HepG2 (cell line): ENCODE results near the gene SASH3. TPM values are rescaled to one million over a fixed set of nuclear protein-coding genes. Genes with fewer than 3 reads are reported as not detected.

Experiments
- ATAC-seq: fragments of 200-7000 bp; cut with Tn5 transposase; 3 replicates; pipeline ENCODE4 v1.9.1; 2020; ENCODE audit warnings: mild to moderate bottlenecking, moderate library complexity
- BruUV-seq: library from RNA; stranded (reverse); fragments of 400-500 nt; replicated peaks from 2 replicates; lab custom pipeline; 2021; lab: Mats Ljungman, UMichigan
- CTCF ChIA-PET: fragments of 300-600 bp; formaldehyde crosslinking; extraction: SDS; loops from one replicate; lab custom pipeline; 2021; ENCODE audit warnings: low total read pairs, inconsistent platforms, low intra/inter-chr PET ratio; lab: Yijun Ruan, JAX
- POLR2A ChIA-PET: fragments of 350-600 bp; sonication (Branson Sonifier 250); formaldehyde crosslinking; loops from one replicate; lab custom pipeline; 2020; ENCODE audit warnings: antibody characterized with exemption, inconsistent platforms; lab: Yijun Ruan, JAX
- DNase-seq: peaks from one replicate; pipeline ENCODE4 v3.0.0-alpha.2; 2015; ENCODE audit warnings: low spot score
- FAIRE-seq: peaks from 3 replicates; lab custom pipeline; 2011; peaks lifted over from hg19 to GRCh38; lab: Jason Lieb, UNC
- H2AFZ ChIP-seq: one replicate; pipeline ENCODE4 v1.6.1; 2011; ENCODE audit warnings: low read length, inconsistent platforms
- H3K27ac ChIP-seq: fragments of 300-600 bp; 3 replicates; pipeline ENCODE4 v1.8.0; 2011; ENCODE audit warnings: mixed run types, mild to moderate bottlenecking, mixed read lengths, low read length, inconsistent platforms; ENCODE audit not compliant: insufficient read depth; ENCODE audit errors: extremely low read length
- H3K27me3 ChIP-seq, 2 experiments: fragments of 200-600 bp in 1 of 2; 2 replicates in 1 of 2; 3 replicates in 1 of 2; pipeline versions ENCODE4 v1.6.0 to v1.8.0; 2011; ENCODE audit warnings: low read length in 2 of 2, mild to moderate bottlenecking in 2 of 2, moderate library complexity in 2 of 2, inconsistent platforms in 1 of 2; ENCODE audit not compliant: insufficient read depth in 2 of 2, control insufficient read depth in 1 of 2
- H3K36me3 ChIP-seq, 2 experiments: fragments of 200-600 bp in 1 of 2; replicated peaks in 1 of 2; 2 replicates in 1 of 2; 3 replicates in 1 of 2; pipeline versions ENCODE4 v1.5.1 to v1.8.0; 2011; ENCODE audit warnings: low read length in 2 of 2, inconsistent platforms in 1 of 2; ENCODE audit not compliant: insufficient read depth in 2 of 2, control insufficient read depth in 1 of 2
- H3K4me1 ChIP-seq: 2 replicates; pipeline ENCODE4 v1.5.1; 2012; ENCODE audit warnings: low read length, inconsistent platforms; ENCODE audit not compliant: insufficient read depth
- H3K4me2 ChIP-seq: 2 replicates; pipeline ENCODE4 v1.6.0; 2011; ENCODE audit warnings: low read depth, low read length, inconsistent platforms
- H3K4me3 ChIP-seq, 3 experiments: fragments of 200-600 bp in 1 of 3; sonication (generic), shearing (Covaris generic) in 1 of 3; replicated peaks in 1 of 3; 2 replicates each; pipeline ENCODE4 v1.5.1; 2011 to 2016; ENCODE audit warnings: low read length in 3 of 3, inconsistent platforms in 2 of 3, low read depth in 2 of 3, mild to moderate bottlenecking in 2 of 3, control low read depth in 1 of 3, mixed read lengths in 1 of 3; ENCODE audit not compliant: insufficient read depth in 1 of 3
- H3K79me2 ChIP-seq: one replicate; pipeline ENCODE4 v1.6.1; 2011; ENCODE audit warnings: low read length, inconsistent platforms; ENCODE audit not compliant: insufficient read depth
- H3K9ac ChIP-seq: 2 replicates; pipeline ENCODE4 v1.6.0; 2011; ENCODE audit warnings: mild to moderate bottlenecking, low read depth, low read length, inconsistent platforms; ENCODE audit not compliant: insufficient read depth
- H3K9me3 ChIP-seq: 2 replicates; pipeline ENCODE4 v1.5.1; 2012; ENCODE audit warnings: mild to moderate bottlenecking, low read length
- H4K20me1 ChIP-seq: 2 replicates; pipeline ENCODE4 v1.6.0; 2011; ENCODE audit warnings: inconsistent platforms, mild to moderate bottlenecking, low read length, moderate library complexity; ENCODE audit not compliant: insufficient read depth
- AFF4 ChIP-seq: sonication (generic); formaldehyde crosslinking; IDR thresholded peaks from 2 replicates; pipeline ENCODE4 v1.4.0; 2020; ENCODE audit warnings: missing genetic modification reagents
- HMG20B ChIP-seq: conservative IDR thresholded peaks from 2 replicates; pipeline ENCODE4 v1.6.1; 2016; ENCODE audit warnings: missing genetic modification reagents, missing compliant biosample characterization
- HNF4G ChIP-seq, 2 experiments: sonication (generic) in 1 of 2; formaldehyde crosslinking in 1 of 2; IDR thresholded peaks; 2 replicates each; pipeline versions ENCODE4 v1.4.0 to v1.6.1; 2011 to 2020; ENCODE audit warnings: borderline replicate concordance in 2 of 2, low read depth in 2 of 2, mild to moderate bottlenecking in 2 of 2, low read length in 1 of 2, missing genetic modification reagents in 1 of 2, moderate library complexity in 1 of 2
- HNRNPH1 ChIP-seq: fragments of 200-400 bp; formaldehyde crosslinking; optimal IDR thresholded peaks from 2 replicates; pipeline ENCODE3; 2017; ENCODE audit warnings: mild to moderate bottlenecking, low read depth, low read length
- JUND ChIP-seq: sonication (generic); formaldehyde crosslinking; IDR thresholded peaks from 2 replicates; pipeline ENCODE4 v1.8.0; 2022; ENCODE audit warnings: mild to moderate bottlenecking, missing genetic modification reagents
- LBX2 ChIP-seq: sonication (generic); formaldehyde crosslinking; IDR thresholded peaks from 2 replicates; pipeline ENCODE4 v1.5.0; 2020; ENCODE audit warnings: missing genetic modification reagents, mild to moderate bottlenecking, borderline replicate concordance
- MLX ChIP-seq: IDR thresholded peaks from 2 replicates; pipeline ENCODE4 v1.6.1; 2016
- NCOA1 ChIP-seq: sonication (generic); formaldehyde crosslinking; IDR thresholded peaks from 2 replicates; pipeline ENCODE4 v1.9.0; 2021; ENCODE audit warnings: missing genetic modification reagents
- RORA ChIP-seq: sonication (generic); formaldehyde crosslinking; IDR thresholded peaks from 2 replicates; pipeline ENCODE4 v1.5.0; 2020; ENCODE audit warnings: mild to moderate bottlenecking, missing genetic modification reagents, moderate library complexity
- RXRB ChIP-seq: IDR thresholded peaks from 2 replicates; pipeline ENCODE4 v1.6.1; 2016; ENCODE audit warnings: borderline replicate concordance, missing genetic modification reagents, missing compliant biosample characterization
- TIGD3 ChIP-seq: sonication (generic); formaldehyde crosslinking; IDR thresholded peaks from 2 replicates; pipeline ENCODE4 v1.5.1; 2020; ENCODE audit warnings: mild to moderate bottlenecking, missing genetic modification reagents, borderline replicate concordance
- XRCC5 ChIP-seq: fragments of 200-400 bp; formaldehyde crosslinking; optimal IDR thresholded peaks from 2 replicates; pipeline ENCODE3; 2017; ENCODE audit warnings: mild to moderate bottlenecking, low read length
- ZNF383 ChIP-seq: sonication (generic); formaldehyde crosslinking; IDR thresholded peaks from 2 replicates; pipeline ENCODE4 v1.4.0; 2020; ENCODE audit warnings: missing genetic modification reagents, mild to moderate bottlenecking, borderline replicate concordance
- ZNF501 ChIP-seq: sonication (generic); formaldehyde crosslinking; IDR thresholded peaks from 2 replicates; pipeline ENCODE4 v1.5.1; 2020; ENCODE audit warnings: mild to moderate bottlenecking, moderate library complexity, missing genetic modification reagents
- ZNF614 ChIP-seq: IDR thresholded peaks from 2 replicates; pipeline ENCODE4 v1.6.1; 2018; ENCODE audit warnings: missing biosample characterization, missing genetic modification reagents, inconsistent platforms, borderline replicate concordance
- ZNF616 ChIP-seq: sonication (generic); formaldehyde crosslinking; IDR thresholded peaks from 2 replicates; pipeline ENCODE4 v1.5.0; 2020; ENCODE audit warnings: low read depth, mild to moderate bottlenecking, missing genetic modification reagents
- WGBS: methylation state at CpG from one replicate; pipeline ENCODE4 v1.1.6; 2017; ENCODE audit warnings: low lambda C conversion rate; 5-methylcytosine and 5-hydroxymethylcytosine counted together
- in situ Hi-C: cut with HindIII; loops from 2 replicates; pipeline ENCODE4 v1.10.0; 2017; ENCODE audit warnings: low pct_unique_long_range_greater_than_20kb; ENCODE audit not compliant: extremely low pct_ligation_motif_present
- intact Hi-C: fragments of 100-400 bp; cut with micrococcal nuclease; formaldehyde crosslinking; loops from one replicate; pipeline ENCODE4 v1.10.0; 2022; ENCODE audit not compliant: unreplicated experiment
- polyA plus RNA-seq, 8 experiments: library from polyadenylated mRNA; depleted of rRNA in 3 of 8; stranded (reverse) in 7 of 8; unstranded in 1 of 8; fragments of >200 nt; fragmentation: Illumina TruSeq in 4 of 8; extraction: Trizol in 4 of 8; gene quantifications; 2 replicates each; pipeline versions ENCODE4 v1.2.1 to v1.2.3, GENCODE V29; 2011 to 2016; ENCODE audit warnings: low read depth in 4 of 8, missing spikeins in 1 of 8, mixed read lengths in 1 of 8; ENCODE audit not compliant: insufficient read depth in 1 of 8
- total RNA-seq, 5 experiments: library from RNA; depleted of rRNA; stranded (reverse); fragments of >200 nt; fragmentation: Illumina TruSeq; extraction: Trizol; gene quantifications; 2 replicates each; pipeline ENCODE4 v1.2.3, GENCODE V29; 2016; ENCODE audit warnings: low read depth in 1 of 5

SASH3 gene
- total and polyA plus RNA-seq, 2 of the 13 experiments (the other 11 are each of a cell fraction or from before 2014, with no cell fraction given), result 0.08 TPM; not detected in 1

- ChIA-PET CTCF (no interaction called here), POLR2A (no interaction called here)
- H2AFZ ChIP-seq, result no peak overlapping the region
- no peaks in the 10 kb centered on the region for H4K20me1 ChIP-seq
- no peaks in the 10 kb centered on the region for H3K36me3 ChIP-seq
- H3K27ac ChIP-seq, result no peak overlapping the region
- no peaks in the 10 kb centered on the region for H3K27me3 ChIP-seq
- ATAC-seq (no peak), FAIRE-seq (no peak), DNase-seq (no peak)
- in situ Hi-C loops, result no loop called here
- no peaks in the 10 kb centered on the region for H3K9me3 ChIP-seq
- no peak for TF ChIP-seq HMG20B
- TF ChIP-seq AFF4, result no peak
- no peak for TF ChIP-seq ZNF616 (CRISPR knock-in tag)
- TF ChIP-seq ZNF501, result no peak
- TF ChIP-seq RORA (CRISPR knock-in tag), result no peak
- TF ChIP-seq RXRB, result no peak
- no peak for TF ChIP-seq ZNF383 (CRISPR knock-in tag)
- TF ChIP-seq ZNF614 (CRISPR knock-in tag), result no peak
- no peak for TF ChIP-seq XRCC5
- no peak for TF ChIP-seq HNRNPH1
- no peak for TF ChIP-seq JUND
- no peak for TF ChIP-seq TIGD3 (CRISPR knock-in tag)
- TF ChIP-seq HNF4G (IDR thresholded peaks at IDR 0.05; ENCODE audit: borderline replicate concordance, low read depth, low read length), result no peak
- TF ChIP-seq HNF4G (CRISPR knock-in tag; IDR thresholded peaks at IDR 0.05; ENCODE audit: borderline replicate concordance, low read depth), result no peak
- TF ChIP-seq LBX2, result no peak
- TF ChIP-seq MLX (CRISPR knock-in tag), result no peak
- TF ChIP-seq NCOA1 (CRISPR knock-in tag), result no peak
- WGBS, result 60% methylated on average over 2 of the region's 8 CpGs
- H3K4me2 ChIP-seq, result no peak overlapping the region
- no peaks in the 10 kb centered on the region for H3K79me2 ChIP-seq
- intact Hi-C loops, result no loop called here
- no peak overlapping the region for H3K4me3 ChIP-seq
- H3K9ac ChIP-seq, result no peak overlapping the region
- no TSS peak for BruUV-seq
- H3K4me1 ChIP-seq, result peaks cover 24% of the 10 kb centered on the region
Observed at GRCh38 chrX:129781134-129781672, 1.5 kb downstream of the SASH3 start.
